Adipocyte (in vitro differentiated cells): ENCODE data around the gene AHNAK.
"Not testable (repeated sequence)": the region's sequence is repeated elsewhere in the genome, so short reads cannot be mapped to it uniquely, and the experiment has no call there.

Experiments used
- DNase-seq: peaks from one replicate; pipeline ENCODE4 v3.0.0-alpha.2; 2015; ENCODE audit warnings: low read depth
- H3K27me3 ChIP-seq: replicated peaks from 2 replicates; pipeline ENCODE4 v1.7.0; 2013; ENCODE audit warnings: mild to moderate bottlenecking, low read length, moderate library complexity; ENCODE audit not compliant: control insufficient read depth, insufficient read depth
- H3K36me3 ChIP-seq: 2 replicates; pipeline ENCODE4 v1.7.0; 2013; ENCODE audit warnings: low read length, mild to moderate bottlenecking, moderate library complexity; ENCODE audit not compliant: control insufficient read depth, insufficient read depth, severe bottlenecking
- H3K4me1 ChIP-seq: 2 replicates; pipeline ENCODE4 v1.7.0; 2013; ENCODE audit warnings: mild to moderate bottlenecking, low read length, moderate library complexity; ENCODE audit not compliant: control insufficient read depth, insufficient read depth
- H3K4me3 ChIP-seq: 2 replicates; pipeline ENCODE4 v1.7.0; 2013; ENCODE audit warnings: mild to moderate bottlenecking, low read length, moderate library complexity
- H3K9ac ChIP-seq: 2 replicates; pipeline ENCODE4 v1.7.0; 2013; ENCODE audit warnings: mild to moderate bottlenecking, low read length, moderate library complexity
- H3K9me3 ChIP-seq: 2 replicates; pipeline ENCODE4 v1.7.0; 2013; ENCODE audit warnings: mild to moderate bottlenecking, low read length, moderate library complexity; ENCODE audit not compliant: control insufficient read depth

Gene AHNAK

DNA sequence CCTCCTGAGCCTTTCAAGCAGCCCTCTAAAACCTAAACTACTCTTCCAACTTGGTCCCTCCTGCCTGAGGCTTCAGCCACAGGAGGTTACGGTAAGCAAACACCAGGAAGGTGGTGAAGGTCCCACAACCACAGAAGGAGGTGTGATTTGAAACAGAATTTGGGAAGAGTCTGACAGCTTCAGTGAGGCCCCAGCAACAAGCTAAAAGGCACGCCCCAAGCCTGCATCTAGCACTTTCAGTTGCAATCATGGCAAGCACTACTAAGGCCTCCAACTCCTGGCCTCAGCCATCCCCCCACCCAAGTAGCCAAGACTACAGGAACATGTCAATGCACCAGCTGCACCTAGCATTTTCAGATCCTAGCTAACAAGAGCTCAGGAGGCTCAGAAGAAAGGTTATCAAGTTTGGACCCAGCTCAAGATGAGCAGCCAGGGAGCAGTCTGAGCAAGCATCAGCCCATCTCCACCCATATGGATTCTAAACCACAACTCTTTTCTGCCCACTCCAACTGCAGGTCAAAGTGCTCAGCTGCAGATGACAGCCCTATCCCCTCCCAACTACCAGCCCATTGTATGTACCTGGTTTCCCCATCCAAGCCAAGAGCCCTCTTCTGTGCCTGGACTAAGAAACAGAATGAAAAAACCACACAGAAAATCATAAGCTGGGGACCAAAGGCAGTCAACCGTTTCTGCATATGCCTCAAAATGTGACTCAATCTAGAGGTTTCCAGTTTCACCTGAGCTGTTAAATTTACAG, 10.4 kb upstream of the AHNAK start:
- Histone ChIP-seq H3K9ac (peak overlapping the region; percentile 83), H3K4me1 (peaks cover 68% of the 10 kb centered on the region), H3K9me3 (no peaks in the 10 kb centered on the region), H3K4me3 (peak overlapping the region; percentile 78), H3K36me3 (peaks cover 30% of the 10 kb centered on the region), H3K27me3 (no peaks in the 10 kb centered on the region)
- DNase-seq, result no peak

DNA sequence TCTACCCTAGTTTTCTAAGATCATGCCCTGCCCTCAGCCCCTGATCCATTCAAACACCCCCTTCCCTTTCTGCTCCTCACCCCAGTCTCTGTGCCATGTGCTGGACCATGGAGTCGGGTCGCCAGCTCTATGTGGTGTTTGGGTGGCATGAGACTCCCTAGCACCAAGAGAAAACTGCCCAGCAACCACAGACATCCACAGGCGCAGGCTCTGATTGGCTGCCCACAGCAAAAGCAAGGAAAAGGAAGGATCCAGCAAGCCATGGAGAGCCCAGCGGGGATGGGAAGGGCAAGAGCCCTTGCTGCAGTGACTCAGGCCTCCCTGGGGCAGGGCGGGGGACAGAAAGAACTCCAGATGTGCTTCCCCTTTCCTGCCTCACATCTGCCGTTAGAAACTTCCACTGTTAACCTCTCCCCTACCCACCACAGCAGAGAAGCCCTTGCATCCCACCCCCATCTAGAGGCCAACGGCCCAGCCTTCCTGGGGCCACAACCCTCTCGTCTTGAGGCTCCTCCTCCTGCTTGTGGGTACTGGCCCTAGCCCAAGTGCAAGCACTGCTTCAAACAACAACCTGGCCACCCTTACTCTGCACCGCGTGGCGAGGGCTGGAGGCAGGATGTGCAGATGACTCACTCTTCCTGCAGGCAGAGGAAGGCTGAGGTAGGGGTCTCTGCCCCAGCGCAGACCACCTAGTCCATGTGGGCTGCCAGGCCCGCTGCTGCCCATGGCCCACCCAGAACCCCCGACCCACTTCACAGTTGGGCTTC, 9.7 kb upstream of the AHNAK start:
- H3K4me1 ChIP-seq, result peaks cover 74% of the 10 kb centered on the region

DNA sequence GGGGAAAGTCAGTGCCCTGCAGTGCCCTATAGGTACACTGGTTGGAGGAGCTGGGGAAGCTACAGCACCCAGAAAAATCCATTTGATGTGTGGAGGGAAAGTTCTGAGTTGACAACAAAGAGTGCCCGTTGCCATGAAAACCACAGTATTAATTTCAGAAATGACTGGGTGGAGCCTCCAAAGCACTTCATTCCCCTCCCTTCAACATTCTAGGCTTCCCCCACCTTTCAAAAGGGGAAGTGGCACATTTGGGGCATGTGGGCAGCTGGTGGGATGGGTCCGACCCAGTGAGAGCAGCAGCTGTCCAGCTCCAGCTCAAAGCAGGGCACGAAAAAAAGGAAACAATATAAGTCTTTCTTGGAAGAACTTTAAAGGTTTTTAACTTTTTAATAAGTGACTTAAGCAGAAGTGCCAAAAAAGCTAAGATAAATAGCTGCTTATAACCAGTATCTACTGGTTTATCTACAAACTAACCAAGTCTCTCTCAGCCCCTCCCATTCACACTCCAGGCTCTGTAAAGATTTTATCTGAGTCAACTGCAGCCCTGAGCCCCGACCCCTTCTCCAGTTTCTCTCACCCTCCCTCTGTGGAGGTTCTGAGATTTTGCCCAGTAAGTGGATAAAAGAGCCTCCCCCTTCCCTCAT, 9.0 kb upstream of the AHNAK start:
- peak; percentile 50 for DNase-seq
- H3K36me3 ChIP-seq, result peaks cover 25% of the 10 kb centered on the region
- H3K4me1 ChIP-seq, result peaks cover 66% of the 10 kb centered on the region
- H3K9ac ChIP-seq, result peak overlapping the region; percentile 83
- no peaks in the 10 kb centered on the region for H3K27me3 ChIP-seq
- peak overlapping the region; percentile 78 for H3K4me3 ChIP-seq
- H3K9me3 ChIP-seq, result no peaks in the 10 kb centered on the region

More for the DNA sequence above, 9.7 kb upstream of the AHNAK start:
- H3K4me3 ChIP-seq, result peak overlapping the region; percentile 78
- no peaks in the 10 kb centered on the region for H3K9me3 ChIP-seq
- no peaks in the 10 kb centered on the region for H3K27me3 ChIP-seq
- peak; percentile 98 for DNase-seq
- H3K9ac ChIP-seq, result peak overlapping the region; percentile 83
- H3K36me3 ChIP-seq, result peaks cover 25% of the 10 kb centered on the region

DNA sequence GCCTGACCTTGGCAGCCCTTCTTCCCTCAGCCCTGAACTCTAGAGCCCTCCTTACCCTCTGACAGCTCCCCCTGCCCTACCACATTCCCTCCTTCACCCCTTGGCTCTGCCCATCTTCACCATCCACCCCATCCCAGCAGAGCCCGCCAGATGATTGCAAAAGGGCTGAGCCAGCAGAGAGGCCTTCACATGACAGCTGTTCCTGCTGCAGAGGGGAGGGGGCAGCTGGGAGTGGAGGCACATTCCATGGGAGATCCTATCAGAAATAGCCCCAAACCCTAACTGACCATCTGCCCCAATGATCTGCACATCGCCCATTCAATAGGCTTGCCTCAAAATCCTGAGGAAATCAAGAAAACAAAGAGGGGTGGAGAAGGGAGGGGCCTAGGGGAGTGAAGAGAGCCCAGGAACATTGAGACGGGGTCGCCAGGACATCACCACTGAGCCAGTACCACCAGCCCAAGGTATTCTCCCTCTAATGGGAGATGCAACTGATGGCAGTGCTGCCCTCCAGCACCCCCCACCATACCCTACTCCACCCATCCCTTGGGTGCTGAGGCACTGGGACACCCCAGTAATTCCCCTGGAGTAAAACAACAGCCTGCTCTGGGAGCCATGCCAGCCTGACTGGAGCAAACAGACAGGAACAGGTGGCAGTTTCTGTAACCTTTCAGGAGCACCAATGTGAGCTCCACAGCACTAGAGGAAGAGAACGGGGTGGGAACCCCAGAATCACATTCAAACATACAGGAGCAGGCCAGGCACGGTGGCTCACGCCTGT, 8.0 kb upstream of the AHNAK start:
- H3K4me1 ChIP-seq, result peaks cover 56% of the 10 kb centered on the region
- peak; percentile 55 for DNase-seq

DNA sequence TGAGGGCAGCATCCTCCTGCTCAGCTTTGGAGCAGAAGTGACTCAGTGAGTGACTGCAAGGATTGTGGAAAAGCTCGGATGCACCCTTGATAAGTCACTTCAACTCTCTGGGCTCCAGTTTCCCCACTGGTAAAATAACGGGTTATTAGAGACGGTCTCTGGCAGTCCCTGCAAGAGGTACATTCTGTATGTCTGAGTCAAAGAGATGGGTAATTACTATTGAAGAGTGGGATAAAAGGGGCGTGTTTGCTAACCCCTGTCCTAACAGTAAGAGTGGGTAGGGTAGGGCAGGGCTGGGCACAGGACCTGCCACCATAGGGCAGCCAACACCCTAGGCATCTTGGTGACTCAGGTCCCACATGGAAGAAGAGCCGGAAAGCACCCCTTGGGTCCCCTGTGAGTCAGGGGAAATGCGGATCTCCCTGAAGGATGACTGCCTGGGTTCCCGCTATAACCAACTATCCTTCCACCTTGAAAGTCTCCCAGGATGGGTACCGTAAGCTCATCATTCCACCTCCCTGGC, 7.3 kb upstream of the AHNAK start:
- DNase-seq, result peak; percentile 67
- no peaks in the 10 kb centered on the region for H3K9me3 ChIP-seq
- peak overlapping the region; percentile 74 for H3K4me3 ChIP-seq
- peaks cover 10% of the 10 kb centered on the region for H3K36me3 ChIP-seq
- H3K4me1 ChIP-seq, result peaks cover 56% of the 10 kb centered on the region
- peak overlapping the region; percentile 89 for H3K9ac ChIP-seq
- no peaks in the 10 kb centered on the region for H3K27me3 ChIP-seq

More for the DNA sequence above, 8.0 kb upstream of the AHNAK start:
- Histone ChIP-seq H3K27me3 (no peaks in the 10 kb centered on the region), H3K36me3 (peaks cover 17% of the 10 kb centered on the region), H3K4me3 (peak overlapping the region; percentile 74), H3K9ac (peak overlapping the region; percentile 89), H3K9me3 (no peaks in the 10 kb centered on the region)

DNA sequence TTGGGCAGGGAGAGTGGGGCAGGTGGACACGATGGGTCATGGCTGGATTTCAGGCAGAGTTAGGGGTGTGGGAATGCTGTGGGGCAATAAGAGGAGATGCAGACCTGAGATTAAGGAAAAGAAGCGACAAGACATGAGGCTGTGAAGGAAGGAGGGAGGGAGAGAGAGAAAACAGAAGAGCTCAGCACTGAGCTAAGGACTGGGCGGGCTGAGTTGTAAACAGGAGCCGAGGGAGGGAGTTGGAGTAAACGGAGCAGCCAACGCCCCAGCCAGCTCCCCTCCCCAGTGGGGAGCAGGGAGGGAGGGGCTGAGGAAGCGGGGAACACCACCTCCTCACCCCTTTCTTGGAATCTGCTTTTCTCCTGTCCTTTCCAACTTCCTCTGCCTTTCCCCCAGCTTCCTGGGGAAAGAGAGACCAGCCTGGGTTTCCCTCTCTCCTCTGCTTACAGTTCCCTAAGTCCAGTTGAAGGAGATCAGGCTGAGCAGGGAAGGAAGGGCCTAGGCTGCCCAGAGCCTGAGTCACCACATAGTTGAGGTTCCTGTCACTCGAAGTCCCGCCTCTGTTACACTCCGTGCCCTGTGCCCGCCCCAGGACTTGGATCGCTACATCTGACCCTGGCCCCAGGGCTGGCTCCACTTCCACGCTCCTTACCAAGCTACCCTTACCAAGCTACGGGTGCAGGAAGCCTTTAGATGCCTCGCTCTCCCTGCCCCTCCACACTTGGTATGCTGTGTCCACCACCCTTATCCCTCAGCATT, 6.7 kb upstream of the AHNAK start:
- H3K4me1 ChIP-seq, result peaks cover 57% of the 10 kb centered on the region
- peak overlapping the region; percentile 89 for H3K9ac ChIP-seq
- no peaks in the 10 kb centered on the region for H3K9me3 ChIP-seq
- peaks cover 3% of the 10 kb centered on the region for H3K36me3 ChIP-seq
- DNase-seq, result peak; percentile 95
- H3K4me3 ChIP-seq, result peak overlapping the region; percentile 74
- H3K27me3 ChIP-seq, result no peaks in the 10 kb centered on the region

DNA sequence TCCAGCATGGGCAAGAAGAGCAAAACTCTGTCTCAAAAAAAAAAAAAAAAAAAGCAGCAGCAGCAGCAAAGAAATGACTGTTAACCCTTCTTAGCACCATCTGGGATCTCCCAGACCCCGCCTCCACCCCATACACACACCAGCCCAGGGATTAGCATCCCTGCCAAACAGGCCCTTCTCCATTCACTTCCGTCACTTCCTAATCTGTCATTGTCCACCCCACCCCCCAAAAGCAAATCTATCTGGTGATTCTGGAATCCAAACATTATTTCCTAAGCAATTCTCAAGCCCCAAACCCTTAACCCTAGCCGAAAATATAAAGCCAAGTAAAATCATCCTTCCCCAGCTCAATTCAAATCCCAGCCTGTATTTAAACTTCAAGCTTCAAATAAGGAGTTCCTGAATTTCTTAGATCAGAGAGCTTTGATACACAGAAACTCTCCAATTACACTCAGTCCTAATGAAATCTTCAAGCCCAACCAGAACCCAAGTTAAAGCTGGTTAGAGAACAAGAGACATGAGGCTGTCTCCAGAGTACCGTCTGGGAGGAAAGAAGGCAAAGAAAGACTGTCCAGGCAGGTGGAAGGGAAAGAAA, 6.0 kb upstream of the AHNAK start:
- H3K27me3 ChIP-seq, result no peaks in the 10 kb centered on the region
- no peaks in the 10 kb centered on the region for H3K9me3 ChIP-seq
- H3K36me3 ChIP-seq, result no peaks in the 10 kb centered on the region
- peak overlapping the region; percentile 74 for H3K4me3 ChIP-seq
- H3K9ac ChIP-seq, result peak overlapping the region; percentile 89
- H3K4me1 ChIP-seq, result peaks cover 62% of the 10 kb centered on the region
- DNase-seq, result peak; percentile 48

DNA sequence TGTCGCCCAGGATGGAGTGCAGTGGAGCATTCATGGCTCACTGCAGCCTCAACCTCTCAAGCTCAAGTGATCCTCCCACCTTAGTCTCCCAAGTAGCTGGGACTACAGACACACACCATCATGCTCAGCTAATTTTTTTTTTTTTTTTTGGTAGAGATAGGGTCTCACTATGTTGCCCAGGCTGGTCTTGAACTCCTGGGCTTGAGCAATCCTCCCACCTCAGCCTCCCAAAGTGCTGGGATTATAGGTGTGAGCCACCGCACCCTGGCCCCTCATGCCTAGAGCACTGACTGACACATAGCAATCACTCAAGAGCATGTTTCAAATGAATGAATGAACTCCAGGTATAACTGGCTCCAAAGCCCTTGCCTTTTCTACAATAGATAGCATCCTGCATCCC, 3.9 kb upstream of the AHNAK start:
- H3K9me3 ChIP-seq, H3K9ac ChIP-seq, H3K27me3 ChIP-seq, H3K4me3 ChIP-seq, H3K36me3 ChIP-seq, DNase-seq: not testable (repeated sequence)
- H3K4me1 ChIP-seq, result peaks cover 44% of the 10 kb centered on the region

DNA sequence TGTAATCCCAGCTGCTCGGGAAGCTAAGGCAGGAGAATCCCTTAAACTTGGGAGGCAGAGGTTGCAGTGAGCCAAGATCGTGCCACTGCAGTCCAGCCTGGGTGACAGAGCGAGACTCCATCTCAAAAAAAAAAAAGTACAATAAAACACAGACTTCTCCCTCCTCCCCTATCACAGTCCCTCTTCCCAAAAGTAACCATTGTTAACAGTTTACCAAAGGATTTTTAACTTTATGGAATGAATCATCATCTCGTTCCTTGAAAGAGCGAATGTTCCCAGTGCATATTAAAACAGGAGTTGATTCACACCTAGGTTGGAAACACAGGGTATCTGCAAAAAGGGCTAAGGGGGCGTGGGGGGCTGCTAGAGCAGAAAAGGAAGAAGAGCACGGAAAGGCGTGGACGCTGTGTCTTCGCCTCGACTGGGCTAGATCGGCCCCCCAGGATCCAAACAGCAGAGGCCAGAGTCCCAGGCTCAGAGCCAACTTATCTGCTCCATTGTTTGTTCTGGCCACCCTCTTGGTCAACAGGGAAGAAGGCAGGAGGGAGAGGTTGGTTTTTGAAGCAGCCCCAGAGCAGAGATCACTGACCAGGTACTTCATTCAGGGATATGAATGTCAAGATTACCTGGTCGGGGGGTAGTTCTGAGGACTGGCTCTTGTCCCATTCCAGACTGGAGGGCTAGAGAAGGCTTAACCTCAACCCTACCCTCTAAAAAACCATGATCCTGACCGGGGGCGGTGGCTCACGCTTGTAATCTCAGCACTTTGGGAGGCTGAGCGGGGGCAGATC, 2.1 kb upstream of the AHNAK start:
- Histone ChIP-seq H3K9me3 (no peaks in the 10 kb centered on the region), H3K4me3 (no peak overlapping the region), H3K9ac (no peak overlapping the region), H3K4me1 (peaks cover 27% of the 10 kb centered on the region), H3K27me3 (no peaks in the 10 kb centered on the region), H3K36me3 (no peaks in the 10 kb centered on the region)
- DNase-seq, result no peak
